WTC11 (cell line): Measurements from ENCODE around the gene RPS18. TPM values are rescaled to one million over a fixed set of nuclear protein-coding genes. Genes with fewer than 3 reads are reported as not detected.
"Not testable (repeated sequence)": the region's sequence is repeated elsewhere in the genome, so short reads cannot be mapped to it uniquely, and the experiment has no call there.

ENCODE experiments used
- ATAC-seq: fragments of 200-7000 bp; cut with Tn5 transposase; 2 replicates; pipeline ENCODE4 v1.10.0; 2021; ENCODE audit warnings: mild to moderate bottlenecking, moderate library complexity
- CTCF ChIA-PET: fragments of 300-600 bp; sonication (Branson Sonifier 250); formaldehyde crosslinking; loops from one replicate; lab custom pipeline; 2021; ENCODE audit warnings: antibody characterized with exemption; lab: Charles Lee
- POLR2A ChIA-PET: fragments of 350-600 bp; sonication (Branson Sonifier 250); formaldehyde crosslinking; loops from one replicate; lab custom pipeline; 2021; ENCODE audit warnings: antibody characterized with exemption; lab: Charles Lee
- DNase-seq: peaks from one replicate; pipeline ENCODE4 v3.0.0; 2021; ENCODE audit warnings: low spot score
- H3K27ac Mint-ChIP-seq: 2 replicates; pipeline ENCODE4 v1.8.0; 2021; ENCODE audit warnings: mixed read lengths
- H3K27me3 Mint-ChIP-seq: 2 replicates; pipeline ENCODE4 v1.8.0; 2021; ENCODE audit warnings: low read depth, mild to moderate bottlenecking, moderate library complexity, mixed read lengths
- H3K36me3 Mint-ChIP-seq: 2 replicates; pipeline ENCODE4 v1.8.0; 2021; ENCODE audit warnings: mixed read lengths
- H3K4me1 Mint-ChIP-seq: 2 replicates; pipeline ENCODE4 v1.8.0; 2022; ENCODE audit warnings: mixed read lengths
- H3K4me3 Mint-ChIP-seq: 2 replicates; pipeline ENCODE4 v1.8.0; 2021; ENCODE audit warnings: mild to moderate bottlenecking, moderate library complexity, mixed read lengths
- H3K9me3 Mint-ChIP-seq: 2 replicates; pipeline ENCODE4 v1.8.0; 2021; ENCODE audit warnings: mixed read lengths
- ATF1 ChIP-seq: sonication (generic); formaldehyde crosslinking; IDR thresholded peaks from 2 replicates; pipeline ENCODE4 v1.8.1; 2023; ENCODE audit warnings: mild to moderate bottlenecking, moderate library complexity, missing genetic modification reagents
- CBFB ChIP-seq: sonication (generic); formaldehyde crosslinking; IDR thresholded peaks from 2 replicates; pipeline ENCODE4 v1.8.1; 2022; ENCODE audit warnings: mild to moderate bottlenecking, low read depth, missing genetic modification reagents
- ELF4 ChIP-seq: sonication (generic); formaldehyde crosslinking; IDR thresholded peaks from 2 replicates; pipeline ENCODE4 v1.8.1; 2022; ENCODE audit warnings: low read depth, mild to moderate bottlenecking, moderate library complexity, missing genetic modification reagents
- EMX1 ChIP-seq: fragments of 250-450 bp; sonication (Bioruptor Pico); IDR thresholded peaks from 2 replicates; pipeline ENCODE4 v1.8.0; 2021; ENCODE audit warnings: mild to moderate bottlenecking
- NFATC4 ChIP-seq: fragments of 250-450 bp; sonication (Bioruptor Pico); IDR thresholded peaks from 2 replicates; pipeline ENCODE4 v1.9.0; 2021; ENCODE audit warnings: mild to moderate bottlenecking
- NFE2L1 ChIP-seq: sonication (generic); formaldehyde crosslinking; IDR thresholded peaks from 2 replicates; pipeline ENCODE4 v1.8.1; 2023; ENCODE audit warnings: missing genetic modification reagents
- TEAD1 ChIP-seq: sonication (generic); formaldehyde crosslinking; IDR thresholded peaks from 2 replicates; pipeline ENCODE4 v1.8.0; 2022; ENCODE audit warnings: mild to moderate bottlenecking, missing genetic modification reagents
- ZNF121 ChIP-seq: sonication (generic); formaldehyde crosslinking; IDR thresholded peaks from 2 replicates; pipeline ENCODE4 v1.8.0; 2023; ENCODE audit warnings: missing genetic modification reagents
- ZNF317 ChIP-seq: sonication (generic); formaldehyde crosslinking; IDR thresholded peaks from 2 replicates; pipeline ENCODE4 v1.8.1; 2023; ENCODE audit warnings: low read depth, mild to moderate bottlenecking, moderate library complexity, missing genetic modification reagents, borderline replicate concordance
- ZNF416 ChIP-seq: fragments of 250-450 bp; sonication (Bioruptor Pico); IDR thresholded peaks from 2 replicates; pipeline ENCODE4 v1.9.0; 2021; ENCODE audit warnings: mild to moderate bottlenecking, inconsistent platforms
- total RNA-seq: library from RNA; stranded (reverse); gene quantifications from 3 replicates; pipeline ENCODE4 v1.2.3, GENCODE V29; 2021
- TF ChIP-seq, protein P1 (sequence below): fragments of 250-450 bp; sonication (Bioruptor Pico); IDR thresholded peaks from 2 replicates; pipeline ENCODE4 v2.1.2; 2022; ENCODE audit warnings: mild to moderate bottlenecking, moderate library complexity
- TF ChIP-seq, protein P2 (sequence below): sonication (generic); formaldehyde crosslinking; IDR thresholded peaks from 2 replicates; pipeline ENCODE4 v1.8.0; 2022; ENCODE audit warnings: missing genetic modification reagents
- TF ChIP-seq, protein P3 (sequence below): sonication (generic); formaldehyde crosslinking; IDR thresholded peaks from 2 replicates; pipeline ENCODE4 v1.8.0; 2023; ENCODE audit warnings: missing genetic modification reagents

The RPS18 gene
- total RNA-seq, 1 experiment from 2014 or later = 2,857 TPM

DNA sequence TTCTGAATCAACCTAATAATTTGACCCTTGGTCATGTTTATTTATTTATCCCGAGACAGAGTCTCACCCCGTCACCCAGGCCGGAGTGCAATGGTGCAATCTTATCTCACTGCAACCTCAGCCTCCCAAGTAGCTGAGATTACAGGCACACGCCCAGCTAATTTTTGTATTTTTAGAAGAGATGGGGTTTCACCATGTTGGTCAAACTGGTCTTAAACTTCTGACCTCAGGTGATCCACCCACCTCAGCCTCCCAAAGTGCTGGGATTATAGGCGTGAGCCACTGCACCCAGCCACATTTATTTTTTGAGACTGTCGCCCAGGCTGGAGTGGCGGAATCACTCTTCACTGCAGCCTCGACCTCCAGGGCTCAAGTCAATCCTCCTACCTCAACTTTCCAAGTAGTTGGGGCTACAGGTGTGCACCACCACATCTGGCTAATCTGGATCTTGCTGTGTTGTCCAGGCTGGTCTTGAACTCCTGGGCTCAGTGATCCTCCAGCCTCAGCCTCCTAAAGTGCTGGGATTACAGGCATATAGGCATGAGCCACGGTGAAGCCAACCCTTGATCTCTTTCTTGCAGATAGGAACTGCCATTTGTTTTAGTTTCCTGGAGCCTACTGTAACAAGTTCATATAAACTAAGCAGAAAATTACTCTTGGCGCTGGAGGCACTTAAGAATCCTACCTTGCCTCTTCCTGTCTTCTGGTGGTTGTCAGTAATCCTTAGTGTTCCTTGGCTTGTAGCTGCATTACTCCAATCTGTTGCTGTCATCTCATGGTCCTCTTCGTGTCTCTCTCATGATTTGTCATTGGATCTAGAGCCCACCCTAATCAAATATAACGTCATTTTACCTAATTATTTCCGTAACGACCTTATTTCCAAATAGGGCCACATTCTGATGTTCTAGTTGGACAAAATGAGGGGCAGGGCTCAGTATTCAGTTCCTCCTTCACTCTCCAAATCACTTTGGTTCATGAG, 2.3 kb downstream of the RPS18 start:
- DNase-seq = no peak
- POLR2A ChIA-PET = no interaction called here
- no peak for ATAC-seq
- CTCF ChIA-PET = no interaction called here
- Mint-ChIP-seq H3K36me3 (peaks cover 49% of the 10 kb centered on the region), H3K27ac (peak overlapping the region; percentile 100), H3K4me3 (peak overlapping the region; percentile 96), H3K9me3 (no peaks in the 10 kb centered on the region), H3K27me3 (no peaks in the 10 kb centered on the region), H3K4me1 (peaks cover 53% of the 10 kb centered on the region)
- no peak for TF ChIP-seq ATF1 (CRISPR knock-in tag)
- TF ChIP-seq ZNF416 (CRISPR knock-in tag) = 0 out of 2 replicates have a peak, but pooled peaks have one; percentile 15
- TF ChIP-seq ZNF121 (CRISPR knock-in tag) = peak; percentile 92
- peak; percentile 29; the same call in 1 of the 2 replicates for TF ChIP-seq TEAD1 (CRISPR knock-in tag)
- TF ChIP-seq ELF4 (CRISPR knock-in tag) = no peak
- TF ChIP-seq NFATC4 (CRISPR knock-in tag) = 0 out of 2 replicates have a peak, but pooled peaks have one; percentile 5
- TF ChIP-seq, protein P1, sequence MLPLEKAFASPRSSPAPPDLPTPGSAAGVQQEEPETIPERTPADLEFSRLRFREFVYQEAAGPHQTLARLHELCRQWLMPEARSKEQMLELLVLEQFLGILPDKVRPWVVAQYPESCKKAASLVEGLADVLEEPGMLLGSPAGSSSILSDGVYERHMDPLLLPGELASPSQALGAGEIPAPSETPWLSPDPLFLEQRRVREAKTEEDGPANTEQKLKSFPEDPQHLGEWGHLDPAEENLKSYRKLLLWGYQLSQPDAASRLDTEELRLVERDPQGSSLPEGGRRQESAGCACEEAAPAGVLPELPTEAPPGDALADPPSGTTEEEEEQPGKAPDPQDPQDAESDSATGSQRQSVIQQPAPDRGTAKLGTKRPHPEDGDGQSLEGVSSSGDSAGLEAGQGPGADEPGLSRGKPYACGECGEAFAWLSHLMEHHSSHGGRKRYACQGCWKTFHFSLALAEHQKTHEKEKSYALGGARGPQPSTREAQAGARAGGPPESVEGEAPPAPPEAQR (CRISPR knock-in tag) = no peak
- 0 out of 2 replicates have a peak, but pooled peaks have one; percentile 71 for TF ChIP-seq EMX1 (CRISPR knock-in tag)
- TF ChIP-seq, protein P2, sequence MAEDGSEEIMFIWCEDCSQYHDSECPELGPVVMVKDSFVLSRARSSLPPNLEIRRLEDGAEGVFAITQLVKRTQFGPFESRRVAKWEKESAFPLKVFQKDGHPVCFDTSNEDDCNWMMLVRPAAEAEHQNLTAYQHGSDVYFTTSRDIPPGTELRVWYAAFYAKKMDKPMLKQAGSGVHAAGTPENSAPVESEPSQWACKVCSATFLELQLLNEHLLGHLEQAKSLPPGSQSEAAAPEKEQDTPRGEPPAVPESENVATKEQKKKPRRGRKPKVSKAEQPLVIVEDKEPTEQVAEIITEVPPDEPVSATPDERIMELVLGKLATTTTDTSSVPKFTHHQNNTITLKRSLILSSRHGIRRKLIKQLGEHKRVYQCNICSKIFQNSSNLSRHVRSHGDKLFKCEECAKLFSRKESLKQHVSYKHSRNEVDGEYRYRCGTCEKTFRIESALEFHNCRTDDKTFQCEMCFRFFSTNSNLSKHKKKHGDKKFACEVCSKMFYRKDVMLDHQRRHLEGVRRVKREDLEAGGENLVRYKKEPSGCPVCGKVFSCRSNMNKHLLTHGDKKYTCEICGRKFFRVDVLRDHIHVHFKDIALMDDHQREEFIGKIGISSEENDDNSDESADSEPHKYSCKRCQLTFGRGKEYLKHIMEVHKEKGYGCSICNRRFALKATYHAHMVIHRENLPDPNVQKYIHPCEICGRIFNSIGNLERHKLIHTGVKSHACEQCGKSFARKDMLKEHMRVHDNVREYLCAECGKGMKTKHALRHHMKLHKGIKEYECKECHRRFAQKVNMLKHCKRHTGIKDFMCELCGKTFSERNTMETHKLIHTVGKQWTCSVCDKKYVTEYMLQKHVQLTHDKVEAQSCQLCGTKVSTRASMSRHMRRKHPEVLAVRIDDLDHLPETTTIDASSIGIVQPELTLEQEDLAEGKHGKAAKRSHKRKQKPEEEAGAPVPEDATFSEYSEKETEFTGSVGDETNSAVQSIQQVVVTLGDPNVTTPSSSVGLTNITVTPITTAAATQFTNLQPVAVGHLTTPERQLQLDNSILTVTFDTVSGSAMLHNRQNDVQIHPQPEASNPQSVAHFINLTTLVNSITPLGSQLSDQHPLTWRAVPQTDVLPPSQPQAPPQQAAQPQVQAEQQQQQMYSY (CRISPR knock-in tag) = no peak

DNA sequence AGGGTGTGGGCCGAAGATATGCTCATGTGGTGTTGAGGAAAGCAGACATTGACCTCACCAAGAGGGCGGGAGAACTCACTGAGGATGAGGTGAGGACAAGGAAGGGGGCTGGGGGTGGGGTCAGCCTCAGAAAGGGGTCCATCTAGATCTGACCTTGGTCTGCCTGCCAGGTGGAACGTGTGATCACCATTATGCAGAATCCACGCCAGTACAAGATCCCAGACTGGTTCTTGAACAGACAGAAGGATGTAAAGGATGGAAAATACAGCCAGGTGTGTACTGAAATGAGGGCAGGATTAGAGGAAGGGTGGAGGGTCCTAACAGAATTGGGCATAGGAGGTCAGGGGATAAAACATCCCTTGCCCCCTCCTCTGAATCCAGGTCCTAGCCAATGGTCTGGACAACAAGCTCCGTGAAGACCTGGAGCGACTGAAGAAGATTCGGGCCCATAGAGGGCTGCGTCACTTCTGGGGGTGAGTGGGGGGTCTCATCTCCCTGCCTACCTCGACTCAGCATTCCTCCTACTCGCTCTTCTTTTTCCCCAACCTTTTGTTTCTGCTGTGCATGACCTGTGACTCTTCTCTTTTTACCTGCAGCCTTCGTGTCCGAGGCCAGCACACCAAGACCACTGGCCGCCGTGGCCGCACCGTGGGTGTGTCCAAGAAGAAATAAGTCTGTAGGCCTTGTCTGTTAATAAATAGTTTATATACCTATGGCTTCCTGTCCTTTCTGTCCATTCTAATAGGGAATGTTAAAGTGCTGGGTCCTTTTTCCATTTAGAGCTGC, 4.1 kb downstream of the RPS18 start:
- not testable (repeated sequence) for H3K9me3 Mint-ChIP-seq, H3K27me3 Mint-ChIP-seq, ATAC-seq, DNase-seq
- peak overlapping the region; percentile 100 for H3K27ac Mint-ChIP-seq
- peaks cover 53% of the 10 kb centered on the region for H3K36me3 Mint-ChIP-seq
- peak overlapping the region; percentile 96 for H3K4me3 Mint-ChIP-seq
- CTCF ChIA-PET = interaction anchor here (1.5 to 3.1 kb wide), 8 partner anchors 13 to 291 kb away, joined by 5 to 40 read pairs (median 13); partner anchors contain the start of genes HSD17B8, PFDN6, RGL2 and WDR46
- POLR2A ChIA-PET = interaction anchor here (1.7 to 3.2 kb wide), 2 partner anchors 13 to 27 kb away, joined by 11 to 27 read pairs; partner anchors contain the start of genes PFDN6 and WDR46
- H3K4me1 Mint-ChIP-seq = peaks cover 56% of the 10 kb centered on the region
- 0 out of 2 replicates have a peak, but pooled peaks have one; percentile 15 for TF ChIP-seq ZNF416 (CRISPR knock-in tag)

DNA sequence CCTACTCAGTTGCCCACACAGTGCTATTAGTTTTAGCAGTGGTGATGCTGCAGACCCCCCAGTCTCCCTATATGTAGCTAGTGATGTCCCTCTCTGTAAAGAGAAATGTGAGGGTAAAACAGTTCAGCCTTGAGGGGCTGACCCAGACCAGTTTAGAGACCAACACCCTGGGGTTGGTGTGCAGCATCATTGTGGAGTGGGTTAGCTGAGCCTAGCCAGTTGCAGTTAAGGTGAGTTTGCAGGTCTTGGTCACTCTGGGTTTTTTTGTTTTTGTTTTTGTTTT, 4.6 kb downstream of the RPS18 start:
- Mint-ChIP-seq H3K27ac (peak overlapping the region; percentile 100), H3K9me3 (no peaks in the 10 kb centered on the region), H3K4me1 (peaks cover 54% of the 10 kb centered on the region), H3K4me3 (peak overlapping the region; percentile 96), H3K27me3 (no peaks in the 10 kb centered on the region), H3K36me3 (peaks cover 53% of the 10 kb centered on the region)
- DNase-seq (no peak), ATAC-seq (peak; percentile 3)
- no peak for TF ChIP-seq CBFB
- TF ChIP-seq, protein P3, sequence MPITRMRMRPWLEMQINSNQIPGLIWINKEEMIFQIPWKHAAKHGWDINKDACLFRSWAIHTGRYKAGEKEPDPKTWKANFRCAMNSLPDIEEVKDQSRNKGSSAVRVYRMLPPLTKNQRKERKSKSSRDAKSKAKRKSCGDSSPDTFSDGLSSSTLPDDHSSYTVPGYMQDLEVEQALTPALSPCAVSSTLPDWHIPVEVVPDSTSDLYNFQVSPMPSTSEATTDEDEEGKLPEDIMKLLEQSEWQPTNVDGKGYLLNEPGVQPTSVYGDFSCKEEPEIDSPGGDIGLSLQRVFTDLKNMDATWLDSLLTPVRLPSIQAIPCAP (CRISPR knock-in tag) = no peak
- TF ChIP-seq ZNF317 (CRISPR knock-in tag) = no peak
- no peak for TF ChIP-seq NFE2L1
- ChIA-PET POLR2A (interaction anchor here (1.3 to 3.2 kb wide), 6 partner anchors 13 to 305 kb away, joined by 6 to 27 read pairs (median 10); partner anchors contain the start of genes PFDN6, RGL2, WDR46 and ZBTB22), CTCF (interaction anchor here (0.9 to 3.1 kb wide), 20 partner anchors 7 to 292 kb away, joined by 3 to 40 read pairs (median 6); partner anchors contain the start of genes HSD17B8, PFDN6, PHF1 and RGL2)
